Stimulated activated CD8-positive, alpha-beta memory T cell treated with anti-CD3 and anti-CD28 coated beads, Interleukin-7, amount 100 ng/mL, for 24 hours (primary cell): ENCODE data around the gene BAG2.

Experiments used
- DNase-seq: peaks from one replicate; pipeline ENCODE4 v3.0.0-alpha.2; 2020; ENCODE audit warnings: low read depth

BAG2 gene

GRCh38 chr6:57172136-57173055, at the start of gene BAG2:
Gene BAG2, plus strand, starts transcription at chr6:57172326. Its CDS starts 372 bp downstream, at chr6:57172698.
- DNase-seq = peak; percentile 84

- DNase-seq = no peak
Observed at GRCh38 chr6:57123111-57123510, 49.0 kb upstream of the BAG2 start.

GRCh38 chr6:57127763-57128162, 44.4 kb upstream of the BAG2 start:
- no peak for DNase-seq

GRCh38 chr6:57130661-57131177, 41.4 kb upstream of the BAG2 start:
- no peak for DNase-seq

- no peak for DNase-seq
Observed at GRCh38 chr6:57134954-57135353, 37.2 kb upstream of the BAG2 start.

GRCh38 chr6:57135885-57136284, 36.2 kb upstream of the BAG2 start:
- DNase-seq = no peak

- no peak for DNase-seq
Observed at GRCh38 chr6:57137350-57137749, 34.8 kb upstream of the BAG2 start.

- DNase-seq = no peak
Observed at GRCh38 chr6:57138026-57138425, 34.1 kb upstream of the BAG2 start.

- no peak for DNase-seq
Observed at GRCh38 chr6:57141451-57142177, 30.5 kb upstream of the BAG2 start.

- no peak for DNase-seq
Observed at GRCh38 chr6:57142178-57142525, 30.0 kb upstream of the BAG2 start.

GRCh38 chr6:57143690-57144089, 28.4 kb upstream of the BAG2 start:
- DNase-seq = no peak

- no peak for DNase-seq
Observed at GRCh38 chr6:57147401-57147800, 24.7 kb upstream of the BAG2 start.

- no peak for DNase-seq
Observed at GRCh38 chr6:57147955-57148858, 23.9 kb upstream of the BAG2 start.

- DNase-seq = no peak
Observed at GRCh38 chr6:57158658-57159057, 13.5 kb upstream of the BAG2 start.

GRCh38 chr6:57159127-57159526, 13.0 kb upstream of the BAG2 start:
- no peak for DNase-seq

- no peak for DNase-seq
Observed at GRCh38 chr6:57162028-57162427, 10.1 kb upstream of the BAG2 start.

- no peak for DNase-seq
Observed at GRCh38 chr6:57162516-57162915, 9.6 kb upstream of the BAG2 start.

GRCh38 chr6:57163956-57164355, 8.2 kb upstream of the BAG2 start:
- no peak for DNase-seq

- no peak for DNase-seq
Observed at GRCh38 chr6:57165080-57165479, 7.0 kb upstream of the BAG2 start.

- no peak for DNase-seq
Observed at GRCh38 chr6:57173056-57173885, 1.1 kb downstream of the BAG2 start.

- DNase-seq = no peak
Observed at GRCh38 chr6:57173886-57174510, 1.9 kb downstream of the BAG2 start.
